SK-N-SH (cell line): ENCODE results near the gene CAPNS2.

Source experiments
- MXI1 ChIP-seq: IDR thresholded peaks from 2 replicates; pipeline ENCODE4 v1.6.1; 2012; ENCODE audit warnings: mild to moderate bottlenecking, low read depth, low read length, improper control_type of control experiment
- TF ChIP-seq, protein P1 (sequence below): IDR thresholded peaks from 2 replicates; pipeline ENCODE4 v1.4.0; 2012; ENCODE audit warnings: low read depth

DNA sequence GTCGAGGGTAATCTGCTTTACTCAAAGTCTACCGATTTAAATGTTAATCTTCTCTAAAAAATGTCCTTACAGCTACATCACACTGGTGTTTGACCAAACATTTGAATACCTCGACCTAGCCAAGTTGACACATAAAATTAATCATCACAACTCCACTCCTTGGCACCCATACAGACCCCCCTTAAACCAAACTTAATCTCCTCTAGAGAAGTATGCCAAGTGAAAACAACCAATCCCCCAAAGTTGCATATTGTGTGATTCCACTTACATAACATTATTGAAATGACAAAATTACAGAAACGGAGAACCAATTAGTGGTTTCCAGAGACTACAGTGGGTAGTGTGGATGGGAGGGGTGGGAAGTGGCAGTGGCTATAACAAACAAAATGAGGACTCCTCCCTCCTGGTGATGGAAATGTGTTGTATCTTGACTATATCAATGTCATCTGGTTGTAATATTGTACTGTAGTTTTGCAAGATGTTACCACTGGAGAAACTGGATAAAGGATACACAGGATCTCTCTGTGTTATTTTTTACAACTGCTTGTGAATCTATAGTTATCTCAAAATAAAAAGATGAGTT lies 39.4 kb downstream of the CAPNS2 start:
- TF ChIP-seq, protein P1, sequence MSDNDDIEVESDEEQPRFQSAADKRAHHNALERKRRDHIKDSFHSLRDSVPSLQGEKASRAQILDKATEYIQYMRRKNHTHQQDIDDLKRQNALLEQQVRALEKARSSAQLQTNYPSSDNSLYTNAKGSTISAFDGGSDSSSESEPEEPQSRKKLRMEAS, result no peak
- no peak for TF ChIP-seq MXI1
